Chondrocyte (in vitro differentiated cells): ENCODE results near the gene ACOX1. TPM values are rescaled to one million over a fixed set of nuclear protein-coding genes. Genes with fewer than 3 reads are reported as not detected.

Experiments
- DNase-seq: peaks from one replicate; pipeline ENCODE4 v3.0.0; 2021; ENCODE audit warnings: mixed read lengths, low spot score
- H3K27ac Mint-ChIP-seq: one replicate; pipeline ENCODE4 v1.8.0; 2021; ENCODE audit warnings: mild to moderate bottlenecking, moderate library complexity, mixed read lengths; ENCODE audit not compliant: unreplicated experiment
- H3K27me3 Mint-ChIP-seq: 2 replicates; pipeline ENCODE4 v1.8.0; 2021; ENCODE audit warnings: low read depth, mixed read lengths
- H3K36me3 Mint-ChIP-seq: 2 replicates; pipeline ENCODE4 v1.8.0; 2021; ENCODE audit warnings: low read depth, mixed read lengths
- H3K4me1 Mint-ChIP-seq: 2 replicates; pipeline ENCODE4 v1.8.0; 2021; ENCODE audit warnings: low read depth, mild to moderate bottlenecking, mixed read lengths
- H3K4me3 Mint-ChIP-seq: one replicate; pipeline ENCODE4 v1.8.0; 2021; ENCODE audit warnings: mild to moderate bottlenecking, moderate library complexity, mixed read lengths; ENCODE audit not compliant: unreplicated experiment
- H3K9me3 Mint-ChIP-seq: 2 replicates; pipeline ENCODE4 v1.8.0; 2021; ENCODE audit warnings: low read depth, mixed read lengths
- CTCF ChIP-seq: fragments of 200-600 bp; sonication (generic); IDR thresholded peaks from 2 replicates; pipeline ENCODE4 v1.5.0; 2021; ENCODE audit warnings: antibody characterized with exemption, mild to moderate bottlenecking, moderate library complexity
- total RNA-seq: library from RNA; stranded (reverse); gene quantifications from 3 replicates; pipeline ENCODE4 v1.2.1, GENCODE V29; 2021

ACOX1 gene
- total RNA-seq, 1 donor from 2014 or later, result 50.2 TPM

DNA sequence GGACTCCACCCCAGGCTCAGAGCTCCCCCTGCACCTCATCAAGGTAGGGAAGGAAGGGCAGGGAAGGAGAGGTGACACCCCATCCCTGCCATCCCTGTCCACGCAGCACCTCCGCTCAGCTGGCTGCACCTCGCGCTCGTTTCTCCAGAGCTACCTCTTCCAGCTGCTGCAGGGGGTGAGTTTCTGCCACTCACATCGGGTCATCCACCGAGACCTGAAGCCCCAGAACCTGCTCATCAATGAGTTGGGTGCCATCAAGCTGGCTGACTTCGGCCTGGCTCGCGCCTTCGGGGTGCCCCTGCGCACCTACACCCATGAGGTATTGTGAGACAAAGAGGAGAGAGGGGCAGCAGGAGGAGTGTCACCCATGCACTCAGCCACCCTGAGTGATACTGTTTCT lies 23.1 kb upstream of the ACOX1 start:
- H3K9me3 Mint-ChIP-seq, result no peaks in the 10 kb centered on the region
- no peak for TF ChIP-seq CTCF
- no peak overlapping the region for H3K4me3 Mint-ChIP-seq
- peaks cover 7% of the 10 kb centered on the region for H3K36me3 Mint-ChIP-seq
- peaks cover 12% of the 10 kb centered on the region for H3K4me1 Mint-ChIP-seq
- no peak for DNase-seq
- H3K27ac Mint-ChIP-seq, result no peak overlapping the region
- H3K27me3 Mint-ChIP-seq, result no peaks in the 10 kb centered on the region

DNA sequence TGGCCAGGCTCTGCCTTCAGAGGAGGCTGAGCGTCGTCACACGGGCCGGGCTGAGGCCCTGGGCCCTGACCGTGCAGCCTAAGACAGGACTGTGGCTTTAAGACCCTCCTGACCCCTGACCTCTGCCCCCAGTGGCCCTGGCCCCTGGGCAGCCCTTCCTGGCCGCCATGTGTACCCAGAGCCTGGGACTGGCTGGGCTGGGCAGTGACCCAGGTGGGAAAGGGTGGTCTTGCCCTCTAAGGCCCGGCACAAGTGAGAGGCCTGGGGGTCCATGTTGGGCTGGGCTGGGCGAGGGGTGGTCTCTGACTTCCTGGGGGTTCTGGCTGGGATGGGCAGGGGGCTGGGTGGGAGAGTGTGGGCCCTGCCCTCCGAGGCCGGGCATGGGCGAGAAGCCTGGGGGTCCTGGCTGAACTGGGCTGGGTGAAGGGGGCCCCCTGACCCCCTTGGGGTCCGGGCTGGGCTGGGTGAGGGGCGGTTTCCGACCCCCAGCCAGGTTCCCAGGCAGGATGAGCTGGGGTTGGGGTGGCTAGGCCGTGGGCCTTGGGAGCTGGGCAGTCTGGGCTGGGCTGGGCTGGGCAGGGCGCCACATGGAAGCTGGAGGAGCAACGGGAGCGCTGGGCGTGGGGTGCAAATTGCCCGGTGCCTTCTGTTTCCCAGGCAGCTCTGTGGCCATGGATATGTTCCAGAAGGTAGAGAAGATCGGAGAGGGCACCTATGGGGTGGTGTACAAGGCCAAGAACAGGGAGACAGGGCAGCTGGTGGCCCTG lies 22.0 kb upstream of the ACOX1 start, which contains the start of gene CDK3:
CDK3 (plus strand) TSS at position 101 of the 767 bp plus-strand sequence; CDS start at position 672, 571 bp downstream.
- Mint-ChIP-seq H3K27ac (no peak within 1 kb of the TSS), H3K4me3 (no peak within 1 kb of the TSS), H3K9me3 (no peaks in the 10 kb centered on the region), H3K36me3 (peaks cover 8% of the 10 kb centered on the region), H3K4me1 (peaks cover 17% of the 10 kb centered on the region), H3K27me3 (no peaks in the 10 kb centered on the region)
- peak; percentile 57 for TF ChIP-seq CTCF
- no peak for DNase-seq

DNA sequence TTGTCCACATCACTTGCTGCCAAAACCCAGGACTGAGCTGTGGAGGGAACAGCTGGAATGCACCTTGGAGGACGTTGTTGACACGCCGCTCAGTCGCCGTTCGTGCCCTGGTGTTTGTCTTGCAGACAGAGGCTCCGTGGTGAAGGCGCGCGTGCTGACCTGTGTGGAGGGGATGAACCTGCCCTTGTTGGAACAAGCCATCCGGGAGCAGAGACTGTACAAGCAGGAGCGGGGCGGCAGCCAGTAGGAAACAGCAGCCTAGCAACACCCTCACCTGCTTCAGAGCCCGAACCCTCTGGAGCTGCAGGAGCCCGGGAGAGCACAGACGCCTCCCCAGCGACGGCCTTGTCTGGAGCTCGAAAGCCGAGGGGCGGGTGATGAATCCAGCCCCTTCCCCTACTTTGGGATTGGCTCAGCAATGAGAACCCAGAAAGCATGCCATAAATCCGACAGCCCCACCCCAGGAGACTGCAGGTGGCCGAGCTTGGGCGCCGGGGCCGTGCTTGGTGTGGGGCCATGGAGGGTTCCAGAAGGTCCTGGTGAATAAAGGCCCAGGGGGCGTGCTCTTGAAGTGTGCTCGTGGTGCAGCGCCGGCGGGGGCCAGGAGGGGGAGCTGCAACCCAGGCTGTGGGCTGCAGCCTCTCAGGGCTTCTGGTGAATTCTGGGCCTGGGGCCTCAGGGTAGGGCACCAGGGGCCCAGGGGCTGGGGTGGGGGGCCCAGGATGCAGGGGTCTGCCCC lies 21.2 kb upstream of the ACOX1 start:
- peak; percentile 78 for TF ChIP-seq CTCF
- Mint-ChIP-seq H3K4me3 (no peak overlapping the region), H3K9me3 (no peaks in the 10 kb centered on the region), H3K36me3 (peaks cover 8% of the 10 kb centered on the region), H3K4me1 (peaks cover 11% of the 10 kb centered on the region), H3K27me3 (no peaks in the 10 kb centered on the region), H3K27ac (no peak overlapping the region)
- no peak for DNase-seq

DNA sequence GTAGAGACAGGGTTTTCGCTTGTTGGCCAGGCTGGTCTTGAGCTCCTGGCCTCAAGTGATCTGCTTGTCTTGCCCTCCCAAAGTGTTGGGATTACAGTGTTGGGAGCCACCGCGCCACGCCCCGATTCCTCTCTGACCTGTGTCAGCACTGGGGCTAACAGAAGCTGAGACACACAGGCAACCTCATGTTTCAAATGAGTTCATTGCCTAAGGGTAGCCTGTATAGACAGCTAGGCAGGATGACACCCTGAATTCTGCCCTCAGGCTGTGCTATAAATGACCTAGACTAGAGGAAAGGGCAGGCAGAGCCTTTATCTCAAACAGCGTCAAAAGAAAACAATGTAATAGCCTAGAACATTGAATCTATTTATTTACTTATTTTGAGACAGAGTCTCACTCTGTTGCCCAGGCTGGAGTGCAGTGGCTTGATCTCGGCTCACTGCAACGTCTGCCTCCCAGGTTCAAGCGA lies 19.4 kb upstream of the ACOX1 start:
- DNase-seq, result peak; percentile 48
- Mint-ChIP-seq H3K9me3 (no peaks in the 10 kb centered on the region), H3K36me3 (peaks cover 11% of the 10 kb centered on the region), H3K27ac (no peak overlapping the region), H3K4me1 (peaks cover 10% of the 10 kb centered on the region), H3K4me3 (no peak overlapping the region), H3K27me3 (no peaks in the 10 kb centered on the region)
- no peak for TF ChIP-seq CTCF
